Measurements from ENCODE around the gene ARMC3.
A peak's percentile ranks its signal among the peaks of the same experiment; 100 is the strongest.
"Not testable (repeated sequence)": the region's sequence is repeated elsewhere in the genome, so short reads cannot be mapped to it uniquely, and the experiment has no call there.

Gene ARMC3

GRCh38 chr10:22927661-22928403 is at the start of gene ARMC3:
ARMC3 (plus strand) TSS chr10:22928053; CDS start chr10:22931997, 3,944 bp downstream.
- peak; percentile 59 for DNase-seq

GRCh38 chr10:22891797-22892196 is 36.1 kb upstream of the ARMC3 start:
- DNase-seq, result no peak

- no peak for DNase-seq
These were observed 34.1 kb upstream of the ARMC3 start for GRCh38 chr10:22893781-22894180.

GRCh38 chr10:22894714-22895113 is 33.1 kb upstream of the ARMC3 start:
- DNase-seq, result peak; percentile 27

GRCh38 chr10:22895252-22895651 is 32.6 kb upstream of the ARMC3 start:
- no peak for DNase-seq

- no peak for DNase-seq
These were observed 30.5 kb upstream of the ARMC3 start for GRCh38 chr10:22897371-22897770.

GRCh38 chr10:22899307-22899706 is 28.5 kb upstream of the ARMC3 start:
- no peak for DNase-seq

- DNase-seq, result no peak
These were observed 28.1 kb upstream of the ARMC3 start for GRCh38 chr10:22899775-22900174.

GRCh38 chr10:22900841-22901601 is 26.8 kb upstream of the ARMC3 start:
- DNase-seq, result no peak

GRCh38 chr10:22902147-22902546 is 25.7 kb upstream of the ARMC3 start:
- not testable (repeated sequence) for DNase-seq

GRCh38 chr10:22903694-22904093 is 24.2 kb upstream of the ARMC3 start:
- DNase-seq, result no peak

- DNase-seq, result no peak
These were observed 21.1 kb upstream of the ARMC3 start for GRCh38 chr10:22906767-22907166.

GRCh38 chr10:22908837-22909236 is 19.0 kb upstream of the ARMC3 start:
- DNase-seq, result no peak

- not testable (repeated sequence) for DNase-seq
These were observed 18.2 kb upstream of the ARMC3 start for GRCh38 chr10:22909673-22910072.

- DNase-seq, result no peak
These were observed 16.8 kb upstream of the ARMC3 start for GRCh38 chr10:22911067-22911466.

GRCh38 chr10:22911889-22912762 is 15.7 kb upstream of the ARMC3 start:
- DNase-seq, result peak; percentile 92

GRCh38 chr10:22912763-22913384 is 15.0 kb upstream of the ARMC3 start:
- peak; percentile 29 for DNase-seq

GRCh38 chr10:22913474-22914092 is 14.3 kb upstream of the ARMC3 start:
- no peak for DNase-seq

- no peak for DNase-seq
These were observed 12.5 kb upstream of the ARMC3 start for GRCh38 chr10:22915314-22915713.

GRCh38 chr10:22925088-22925487 is 2.8 kb upstream of the ARMC3 start:
- no peak for DNase-seq

- no peak for DNase-seq
These were observed 687 bp upstream of the ARMC3 start for GRCh38 chr10:22927166-22927565.

- DNase-seq, result not testable (repeated sequence)
These were observed 1.2 kb downstream of the ARMC3 start for GRCh38 chr10:22929053-22929452.
